Mucosa of descending colon (tissue), 3 donors: Measurements from ENCODE around the gene FBRSL1. TPM values are rescaled to one million over a fixed set of nuclear protein-coding genes. Genes with fewer than 3 reads are reported as not detected.

Source experiments
- ATAC-seq: fragments of 200-7000 bp; cut with Tn5 transposase; one replicate; pipeline ENCODE4 v1.9.1; 2020; ENCODE audit warnings: mild to moderate bottlenecking, moderate library complexity
- DNase-seq, 3 donors: peaks; one replicate each; pipeline ENCODE4 v3.0.0-alpha.2; 2020
- H3K36me3 ChIP-seq: fragments of 200-600 bp; one replicate; pipeline ENCODE4 v1.8.0; 2021; ENCODE audit warnings: low read depth, mild to moderate bottlenecking
- H3K4me1 ChIP-seq: fragments of 200-600 bp; one replicate; pipeline ENCODE4 v1.8.0; 2021; ENCODE audit warnings: low read depth, mild to moderate bottlenecking
- H3K4me3 ChIP-seq: fragments of 200-600 bp; one replicate; pipeline ENCODE4 v1.8.0; 2021; ENCODE audit warnings: mild to moderate bottlenecking
- H3K9me3 ChIP-seq: fragments of 200-600 bp; one replicate; pipeline ENCODE4 v1.8.0; 2021; ENCODE audit warnings: mild to moderate bottlenecking
- intact Hi-C, 2 donors: fragments of 100-400 bp; cut with DNase I in 1 of 2; cut with micrococcal nuclease in 1 of 2; formaldehyde crosslinking; loops; one replicate each; pipeline versions ENCODE4 v1.11.0 to v1.11.1; 2022; cut with DNase I, micrococcal nuclease
- total RNA-seq, 3 donors: library from RNA; stranded (reverse); fragmentation: NEBNext Ultra II Directional in 2 of 3; extraction: Animal tissue kit (Norgen Biotek cat#: 25700) in 2 of 3; gene quantifications; one replicate each; pipeline versions ENCODE4 v1.2.1 to v1.2.4, GENCODE V29; 2021 to 2023
- TF ChIP-seq, protein P1 (sequence below): fragments of 200-600 bp; IDR thresholded peaks from one replicate; pipeline ENCODE4 v1.8.0; 2022; ENCODE audit warnings: antibody characterized with exemption, mild to moderate bottlenecking
- donor health status: DM: no; HTN: no; CAD: no; lungs with moderate emphysema.
- donor health status: DM: no; HTN: no; CAD: no.
- donor health status: DM: no; HTN: yes; CAD: no.

FBRSL1 gene
- total RNA-seq, 3 donors from 2014 or later, result 54.7 to 68.5 (median 55.6) TPM

DNA sequence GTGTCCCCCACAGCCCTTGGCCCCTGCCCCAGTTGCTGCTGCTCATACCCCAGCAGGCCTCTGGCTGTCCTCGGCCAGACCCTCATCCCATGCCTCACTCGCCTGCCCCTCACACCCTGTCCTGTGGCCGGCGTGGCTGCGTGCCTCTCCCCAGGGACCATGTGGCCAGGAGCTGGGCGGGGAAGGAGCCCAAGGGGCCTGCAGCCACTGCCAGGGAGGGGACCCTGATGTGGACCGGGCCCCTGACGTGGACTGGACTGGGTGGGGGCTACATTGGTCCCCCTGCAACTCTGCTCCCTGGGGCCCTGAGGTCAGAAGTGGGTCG is 10.9 kb downstream of the FBRSL1 start:
- Histone ChIP-seq H3K36me3 (no peaks in the 10 kb centered on the region), H3K9me3 (no peaks in the 10 kb centered on the region), H3K4me1 (peaks cover 11% of the 10 kb centered on the region), H3K4me3 (no peak overlapping the region)
- DNase-seq (no peak), ATAC-seq (no peak)
- intact Hi-C loops, result no loop called here
- TF ChIP-seq, protein P1, sequence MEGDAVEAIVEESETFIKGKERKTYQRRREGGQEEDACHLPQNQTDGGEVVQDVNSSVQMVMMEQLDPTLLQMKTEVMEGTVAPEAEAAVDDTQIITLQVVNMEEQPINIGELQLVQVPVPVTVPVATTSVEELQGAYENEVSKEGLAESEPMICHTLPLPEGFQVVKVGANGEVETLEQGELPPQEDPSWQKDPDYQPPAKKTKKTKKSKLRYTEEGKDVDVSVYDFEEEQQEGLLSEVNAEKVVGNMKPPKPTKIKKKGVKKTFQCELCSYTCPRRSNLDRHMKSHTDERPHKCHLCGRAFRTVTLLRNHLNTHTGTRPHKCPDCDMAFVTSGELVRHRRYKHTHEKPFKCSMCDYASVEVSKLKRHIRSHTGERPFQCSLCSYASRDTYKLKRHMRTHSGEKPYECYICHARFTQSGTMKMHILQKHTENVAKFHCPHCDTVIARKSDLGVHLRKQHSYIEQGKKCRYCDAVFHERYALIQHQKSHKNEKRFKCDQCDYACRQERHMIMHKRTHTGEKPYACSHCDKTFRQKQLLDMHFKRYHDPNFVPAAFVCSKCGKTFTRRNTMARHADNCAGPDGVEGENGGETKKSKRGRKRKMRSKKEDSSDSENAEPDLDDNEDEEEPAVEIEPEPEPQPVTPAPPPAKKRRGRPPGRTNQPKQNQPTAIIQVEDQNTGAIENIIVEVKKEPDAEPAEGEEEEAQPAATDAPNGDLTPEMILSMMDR, result no peak

DNA sequence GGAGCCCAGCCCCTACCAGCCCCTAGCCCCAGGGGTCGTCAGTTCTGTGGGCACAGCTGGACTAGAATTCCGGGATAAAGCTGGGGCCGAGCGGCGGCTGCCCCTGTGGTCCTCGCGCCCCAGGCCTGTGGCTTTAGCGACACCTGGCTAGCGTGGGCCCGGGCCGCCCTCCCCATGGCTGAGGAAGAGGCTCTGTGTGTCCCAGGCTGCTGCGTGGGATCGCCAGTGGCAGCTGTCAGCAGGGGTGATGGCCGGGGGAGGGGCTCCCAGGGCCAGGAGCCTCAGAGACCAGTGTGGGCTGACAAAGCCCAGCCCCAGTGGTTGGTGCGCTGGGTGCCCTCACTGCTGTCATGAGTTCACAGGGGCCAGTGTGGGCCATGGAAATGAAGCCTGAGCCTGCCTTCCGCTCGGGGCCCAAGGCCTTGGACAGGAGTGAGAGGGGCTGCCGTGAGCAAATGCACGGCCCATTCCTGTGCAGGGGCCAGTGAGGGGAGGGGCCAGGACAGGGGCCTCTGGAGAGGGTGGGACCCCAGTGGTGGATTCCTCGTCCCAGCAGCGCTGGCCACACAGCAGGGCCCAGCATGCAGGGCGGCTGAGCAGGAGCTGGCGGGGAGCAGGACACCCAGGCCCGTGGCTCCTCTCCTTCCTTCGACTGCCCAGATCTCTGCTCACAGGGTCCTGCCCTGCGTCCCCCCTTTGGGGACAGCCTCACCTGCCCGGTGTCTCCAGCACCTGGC is 11.4 kb downstream of the FBRSL1 start:
- Histone ChIP-seq H3K4me3 (no peak overlapping the region), H3K4me1 (peaks cover 14% of the 10 kb centered on the region), H3K9me3 (no peaks in the 10 kb centered on the region), H3K36me3 (no peaks in the 10 kb centered on the region)
- TF ChIP-seq, protein P1, result no peak
- no peak for DNase-seq
- intact Hi-C loops, result no loop called here
- ATAC-seq, result no peak

DNA sequence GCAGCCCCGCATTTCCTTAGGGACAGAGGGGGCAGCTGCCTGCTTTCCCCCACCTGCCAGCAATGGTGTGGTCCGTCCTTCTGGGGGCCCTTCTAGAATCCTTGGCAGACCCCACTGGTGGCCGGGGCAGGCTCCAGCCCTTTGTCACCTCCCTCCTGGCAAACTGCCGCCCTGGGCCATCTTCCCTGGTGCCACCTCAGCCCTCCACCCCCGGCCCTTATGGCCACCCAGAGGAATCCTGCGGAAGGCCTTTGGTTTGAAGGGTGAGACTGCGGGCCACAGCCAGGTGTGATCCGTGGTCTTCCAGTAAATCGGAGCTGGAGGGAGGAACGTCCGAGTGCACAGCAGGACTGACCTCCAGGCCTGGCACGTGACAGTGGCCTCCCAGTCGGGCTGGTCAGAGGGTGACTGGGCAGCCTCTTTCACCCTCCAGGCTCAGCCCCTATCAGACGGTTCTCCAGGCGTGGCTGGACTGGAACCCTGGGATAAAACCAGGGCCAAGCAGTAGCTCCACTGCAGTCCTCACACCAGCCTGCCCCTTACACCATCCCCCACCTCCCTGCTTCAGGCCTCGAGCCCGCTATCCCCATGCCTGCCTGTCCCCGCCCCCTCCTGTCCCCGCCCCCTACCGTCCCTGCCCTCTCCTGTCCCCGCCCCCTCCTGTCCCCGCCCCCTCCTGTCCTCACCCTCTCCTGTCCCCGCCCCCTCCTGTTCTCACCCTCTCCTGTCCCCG is 12.4 kb downstream of the FBRSL1 start:
- TF ChIP-seq, protein P1, result no peak
- H3K4me1 ChIP-seq, result peaks cover 18% of the 10 kb centered on the region
- no peak overlapping the region for H3K4me3 ChIP-seq
- H3K36me3 ChIP-seq, result no peaks in the 10 kb centered on the region
- intact Hi-C loops, result no loop called here
- DNase-seq (peak in 1 of 3 donors; percentile 35), ATAC-seq (peak; percentile 52)
- H3K9me3 ChIP-seq, result no peaks in the 10 kb centered on the region

DNA sequence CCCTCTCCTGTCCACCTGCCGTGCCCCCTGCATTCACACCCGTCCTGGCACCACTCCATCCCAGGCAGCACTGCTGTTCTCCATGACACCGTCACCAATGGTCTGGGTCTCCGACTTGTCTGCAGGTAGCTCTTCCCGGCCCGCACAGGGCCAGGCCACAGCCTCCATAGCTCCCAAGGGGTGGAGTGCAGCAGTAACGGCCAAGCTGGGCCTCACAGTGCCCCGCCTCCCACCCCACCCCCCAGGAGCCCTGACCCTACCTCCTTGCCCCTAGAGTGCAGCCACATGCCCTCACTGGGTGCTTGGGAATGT is 12.9 kb downstream of the FBRSL1 start:
- no peaks in the 10 kb centered on the region for H3K36me3 ChIP-seq
- peak; percentile 1 for ATAC-seq
- no peak overlapping the region for H3K4me3 ChIP-seq
- intact Hi-C loops, result no loop called here
- no peaks in the 10 kb centered on the region for H3K9me3 ChIP-seq
- TF ChIP-seq, protein P1, result no peak
- peaks cover 18% of the 10 kb centered on the region for H3K4me1 ChIP-seq
- DNase-seq, result no peak

DNA sequence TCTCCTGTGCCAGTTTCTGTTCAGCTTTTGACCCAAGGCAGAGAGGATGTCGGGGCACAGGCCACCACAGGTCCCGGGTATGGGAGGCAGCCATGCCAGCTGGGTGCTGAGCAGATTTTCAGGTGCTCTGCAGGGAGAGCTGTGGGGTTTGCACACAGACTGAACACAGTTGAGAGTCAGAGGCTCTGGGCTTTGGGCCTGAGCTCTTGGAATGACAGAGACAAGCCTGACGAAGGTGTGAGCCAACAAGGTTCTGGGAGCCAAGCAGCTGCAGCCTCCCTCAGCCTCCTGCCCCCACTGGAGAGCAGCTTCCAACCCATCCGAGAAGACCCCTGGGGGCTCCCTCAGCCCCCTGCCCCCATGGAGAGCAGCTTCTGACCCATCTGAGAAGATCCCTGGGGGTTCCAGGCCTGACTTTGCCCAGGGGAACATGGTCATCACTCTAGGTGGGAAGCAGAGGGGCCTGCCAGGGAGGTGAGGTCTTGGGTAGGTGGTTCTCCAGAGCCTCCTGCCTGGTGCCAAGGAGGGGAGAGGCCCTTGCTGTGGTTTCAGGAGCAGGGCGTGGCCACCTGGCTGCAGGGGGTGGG is 13.8 kb downstream of the FBRSL1 start:
- ATAC-seq, result no peak
- no peak overlapping the region for H3K4me3 ChIP-seq
- H3K9me3 ChIP-seq, result no peaks in the 10 kb centered on the region
- H3K4me1 ChIP-seq, result peaks cover 18% of the 10 kb centered on the region
- intact Hi-C loops, result no loop called here
- H3K36me3 ChIP-seq, result no peaks in the 10 kb centered on the region
- TF ChIP-seq, protein P1, result no peak
- DNase-seq, result no peak
